ENCODE results near the gene NOSTRIN.
A peak's percentile ranks its signal among the peaks of the same experiment; 100 is the strongest.

NOSTRIN gene

GRCh38 chr2:168830958-168831357, 28.5 kb downstream of the NOSTRIN start:
- no peaks in the 10 kb centered on the region for H3K36me3 ChIP-seq (ENCODE audit: control insufficient read depth, insufficient read depth, low read length)
- no peak for DNase-seq
- no peak overlapping the region for H3K4me2 ChIP-seq (ENCODE audit: low read length)
- H4K8ac ChIP-seq (ENCODE audit: low read depth, low read length) = no peak overlapping the region
- H3K23ac ChIP-seq (ENCODE audit: low read length) = no peak overlapping the region
- H3K79me1 ChIP-seq (ENCODE audit: low read length) = no peaks in the 10 kb centered on the region
- no peak overlapping the region for H2AK5ac ChIP-seq (ENCODE audit: low read length)
- no peak overlapping the region for H3K9ac ChIP-seq (ENCODE audit: low read length)
- no peak overlapping the region for H2BK120ac ChIP-seq (ENCODE audit: low read depth, low read length)
- H3K56ac ChIP-seq (ENCODE audit: low read length) = no peak overlapping the region
- no peaks in the 10 kb centered on the region for H3K4me1 ChIP-seq (ENCODE audit: control insufficient read depth, low read depth, low read length)
- no peak overlapping the region for H3K4me3 ChIP-seq (ENCODE audit: low read length)
- H3K4ac ChIP-seq (ENCODE audit: low read depth, low read length) = no peak overlapping the region
- no peak overlapping the region for H3K18ac ChIP-seq (ENCODE audit: low read length)
- H3K27ac ChIP-seq (ENCODE audit: low read depth, low read length) = no peak overlapping the region
- no peak overlapping the region for H4K5ac ChIP-seq (ENCODE audit: low read length)
- H3K79me2 ChIP-seq (ENCODE audit: control insufficient read depth, insufficient read depth, low read length) = no peaks in the 10 kb centered on the region
- H3K27me3 ChIP-seq (ENCODE audit: insufficient read depth, low read length, poor library complexity) = no peaks in the 10 kb centered on the region
- H2BK15ac ChIP-seq (replicated peaks; ENCODE audit: low read depth) = no peak overlapping the region
- no peak overlapping the region for H2BK5ac ChIP-seq (ENCODE audit: low read length)

- no peak overlapping the region for H4K5ac ChIP-seq (ENCODE audit: low read length)
- DNase-seq = no peak
- no peaks in the 10 kb centered on the region for H3K4me1 ChIP-seq (ENCODE audit: control insufficient read depth, low read depth, low read length)
- no peak overlapping the region for H3K9ac ChIP-seq (ENCODE audit: low read length)
- H3K18ac ChIP-seq (ENCODE audit: low read length) = no peak overlapping the region
- H3K4ac ChIP-seq (ENCODE audit: low read depth, low read length) = no peak overlapping the region
- no peak overlapping the region for H2BK5ac ChIP-seq (ENCODE audit: low read length)
- H4K8ac ChIP-seq (ENCODE audit: low read depth, low read length) = no peak overlapping the region
- no peak overlapping the region for H3K4me3 ChIP-seq (ENCODE audit: low read length)
- H3K36me3 ChIP-seq (ENCODE audit: control insufficient read depth, insufficient read depth, low read length) = no peaks in the 10 kb centered on the region
- H3K23ac ChIP-seq (ENCODE audit: low read length) = no peak overlapping the region
- H3K27ac ChIP-seq (ENCODE audit: low read depth, low read length) = no peak overlapping the region
- H3K4me2 ChIP-seq (ENCODE audit: low read length) = no peak overlapping the region
- no peak overlapping the region for H3K56ac ChIP-seq (ENCODE audit: low read length)
- no peaks in the 10 kb centered on the region for H3K27me3 ChIP-seq (ENCODE audit: insufficient read depth, low read length, poor library complexity)
- H2BK120ac ChIP-seq (ENCODE audit: low read depth, low read length) = no peak overlapping the region
- H2AK5ac ChIP-seq (ENCODE audit: low read length) = no peak overlapping the region
- no peak overlapping the region for H2BK15ac ChIP-seq (replicated peaks; ENCODE audit: low read depth)
- H3K79me2 ChIP-seq (ENCODE audit: control insufficient read depth, insufficient read depth, low read length) = no peaks in the 10 kb centered on the region
- no peaks in the 10 kb centered on the region for H3K79me1 ChIP-seq (ENCODE audit: low read length)
These were observed 29.2 kb downstream of the NOSTRIN start for GRCh38 chr2:168831662-168832061.

- no peak overlapping the region for H2BK120ac ChIP-seq (ENCODE audit: low read depth, low read length)
- DNase-seq = no peak
- H2AK5ac ChIP-seq (ENCODE audit: low read length) = no peak overlapping the region
- H3K18ac ChIP-seq (ENCODE audit: low read length) = no peak overlapping the region
- H3K23ac ChIP-seq (ENCODE audit: low read length) = no peak overlapping the region
- H2BK15ac ChIP-seq (replicated peaks; ENCODE audit: low read depth) = no peak overlapping the region
- no peak overlapping the region for H3K4ac ChIP-seq (ENCODE audit: low read depth, low read length)
- H3K36me3 ChIP-seq (ENCODE audit: control insufficient read depth, insufficient read depth, low read length) = no peaks in the 10 kb centered on the region
- H3K4me2 ChIP-seq (ENCODE audit: low read length) = no peak overlapping the region
- WGBS (ENCODE audit: extremely low coverage, insufficient coverage, low lambda C conversion rate) = no CpG with 5 or more reads among the region's 2 CpGs
- H2BK5ac ChIP-seq (ENCODE audit: low read length) = no peak overlapping the region
- no peaks in the 10 kb centered on the region for H3K27me3 ChIP-seq (ENCODE audit: insufficient read depth, low read length, poor library complexity)
- H3K9ac ChIP-seq (ENCODE audit: low read length) = no peak overlapping the region
- no peak overlapping the region for H3K4me3 ChIP-seq (ENCODE audit: low read length)
- no peaks in the 10 kb centered on the region for H3K4me1 ChIP-seq (ENCODE audit: control insufficient read depth, low read depth, low read length)
- H4K8ac ChIP-seq (ENCODE audit: low read depth, low read length) = no peak overlapping the region
- H3K79me2 ChIP-seq (ENCODE audit: control insufficient read depth, insufficient read depth, low read length) = no peaks in the 10 kb centered on the region
- H3K27ac ChIP-seq (ENCODE audit: low read depth, low read length) = no peak overlapping the region
- no peak overlapping the region for H3K56ac ChIP-seq (ENCODE audit: low read length)
- no peaks in the 10 kb centered on the region for H3K79me1 ChIP-seq (ENCODE audit: low read length)
- H4K5ac ChIP-seq (ENCODE audit: low read length) = no peak overlapping the region
These were observed 33.5 kb downstream of the NOSTRIN start for GRCh38 chr2:168835969-168836368.

- no CpG with 5 or more reads among the region's 2 CpGs for whole genome bisulfite sequencing (ENCODE audit: extremely low coverage, insufficient coverage, low lambda C conversion rate)
- H3K56ac ChIP-seq (ENCODE audit: low read length) = no peak overlapping the region
- H2BK5ac ChIP-seq (ENCODE audit: low read length) = no peak overlapping the region
These were observed 39.0 kb downstream of the NOSTRIN start for GRCh38 chr2:168841445-168841844.

GRCh38 chr2:168843253-168843652, 40.8 kb downstream of the NOSTRIN start:
- Histone ChIP-seq H3K4me1 (ENCODE audit: control insufficient read depth, low read depth, low read length) (no peaks in the 10 kb centered on the region), H3K56ac (ENCODE audit: low read length) (no peak overlapping the region), H3K9ac (ENCODE audit: low read length) (no peak overlapping the region), H3K27ac (ENCODE audit: low read depth, low read length) (no peak overlapping the region), H3K79me2 (ENCODE audit: control insufficient read depth, insufficient read depth, low read length) (no peaks in the 10 kb centered on the region), H3K79me1 (ENCODE audit: low read length) (no peaks in the 10 kb centered on the region), H4K8ac (ENCODE audit: low read depth, low read length) (no peak overlapping the region), H3K27me3 (ENCODE audit: insufficient read depth, low read length, poor library complexity) (no peaks in the 10 kb centered on the region), H3K4me3 (ENCODE audit: low read length) (no peak overlapping the region), H2BK5ac (ENCODE audit: low read length) (no peak overlapping the region), H3K4me2 (ENCODE audit: low read length) (no peak overlapping the region), H2AK5ac (ENCODE audit: low read length) (no peak overlapping the region), H3K4ac (ENCODE audit: low read depth, low read length) (no peak overlapping the region), H4K5ac (ENCODE audit: low read length) (no peak overlapping the region), H3K36me3 (ENCODE audit: control insufficient read depth, insufficient read depth, low read length) (no peaks in the 10 kb centered on the region), H3K23ac (ENCODE audit: low read length) (no peak overlapping the region), H2BK15ac (replicated peaks; ENCODE audit: low read depth) (no peak overlapping the region), H3K18ac (ENCODE audit: low read length) (no peak overlapping the region), H2BK120ac (ENCODE audit: low read depth, low read length) (no peak overlapping the region)
- WGBS (ENCODE audit: extremely low coverage, insufficient coverage, low lambda C conversion rate) = no CpG with 5 or more reads among the region's 3 CpGs
- no peak for DNase-seq

More at GRCh38 chr2:168841445-168841844, 39.0 kb downstream of the NOSTRIN start:
- Histone ChIP-seq H3K4ac (ENCODE audit: low read depth, low read length) (no peak overlapping the region), H2BK15ac (replicated peaks; ENCODE audit: low read depth) (no peak overlapping the region), H2BK120ac (ENCODE audit: low read depth, low read length) (no peak overlapping the region), H3K27me3 (ENCODE audit: insufficient read depth, low read length, poor library complexity) (no peaks in the 10 kb centered on the region), H3K4me2 (ENCODE audit: low read length) (no peak overlapping the region), H4K5ac (ENCODE audit: low read length) (no peak overlapping the region), H4K8ac (ENCODE audit: low read depth, low read length) (no peak overlapping the region), H3K79me1 (ENCODE audit: low read length) (no peaks in the 10 kb centered on the region), H3K18ac (ENCODE audit: low read length) (no peak overlapping the region), H2AK5ac (ENCODE audit: low read length) (no peak overlapping the region), H3K79me2 (ENCODE audit: control insufficient read depth, insufficient read depth, low read length) (no peaks in the 10 kb centered on the region), H3K4me3 (ENCODE audit: low read length) (no peak overlapping the region), H3K23ac (ENCODE audit: low read length) (no peak overlapping the region), H3K36me3 (ENCODE audit: control insufficient read depth, insufficient read depth, low read length) (no peaks in the 10 kb centered on the region), H3K27ac (ENCODE audit: low read depth, low read length) (no peak overlapping the region), H3K9ac (ENCODE audit: low read length) (no peak overlapping the region), H3K4me1 (ENCODE audit: control insufficient read depth, low read depth, low read length) (no peaks in the 10 kb centered on the region)
- no peak for DNase-seq

- no peaks in the 10 kb centered on the region for H3K27me3 ChIP-seq (ENCODE audit: insufficient read depth, low read length, poor library complexity)
- no peak overlapping the region for H3K23ac ChIP-seq (ENCODE audit: low read length)
- H3K79me2 ChIP-seq (ENCODE audit: control insufficient read depth, insufficient read depth, low read length) = no peaks in the 10 kb centered on the region
- H3K4me1 ChIP-seq (ENCODE audit: control insufficient read depth, low read depth, low read length) = no peaks in the 10 kb centered on the region
- H3K4me3 ChIP-seq (ENCODE audit: low read length) = no peak overlapping the region
- no peak overlapping the region for H3K4me2 ChIP-seq (ENCODE audit: low read length)
- no CpG with 5 or more reads among the region's 3 CpGs for WGBS (ENCODE audit: extremely low coverage, insufficient coverage, low lambda C conversion rate)
- no peaks in the 10 kb centered on the region for H3K79me1 ChIP-seq (ENCODE audit: low read length)
- H2BK15ac ChIP-seq (replicated peaks; ENCODE audit: low read depth) = no peak overlapping the region
- H3K27ac ChIP-seq (ENCODE audit: low read depth, low read length) = no peak overlapping the region
- H3K36me3 ChIP-seq (ENCODE audit: control insufficient read depth, insufficient read depth, low read length) = no peaks in the 10 kb centered on the region
- no peak overlapping the region for H2BK5ac ChIP-seq (ENCODE audit: low read length)
- DNase-seq = peak; percentile 4
- no peak overlapping the region for H2AK5ac ChIP-seq (ENCODE audit: low read length)
- H3K18ac ChIP-seq (ENCODE audit: low read length) = no peak overlapping the region
- H4K8ac ChIP-seq (ENCODE audit: low read depth, low read length) = no peak overlapping the region
- H3K56ac ChIP-seq (ENCODE audit: low read length) = no peak overlapping the region
- no peak overlapping the region for H2BK120ac ChIP-seq (ENCODE audit: low read depth, low read length)
- H3K9ac ChIP-seq (ENCODE audit: low read length) = no peak overlapping the region
- no peak overlapping the region for H4K5ac ChIP-seq (ENCODE audit: low read length)
- no peak overlapping the region for H3K4ac ChIP-seq (ENCODE audit: low read depth, low read length)
These were observed 45.8 kb downstream of the NOSTRIN start for GRCh38 chr2:168848225-168848624.
